GM12892 (cell line): ENCODE data around the gene TRPC6.

Experiments used
- POLR2A ChIP-seq: IDR thresholded peaks from 2 replicates; pipeline ENCODE4 v1.6.1; 2011; ENCODE audit warnings: low read depth, low read length, control low read depth
- POLR2AphosphoS5 ChIP-seq: IDR thresholded peaks from 2 replicates; pipeline ENCODE4 v1.6.1; 2011; ENCODE audit warnings: low read depth, low read length, control low read depth

- TF ChIP-seq POLR2A (no peak), POLR2AphosphoS5 (no peak)
Measured at GRCh38 chr11:101617735-101618332, 34.0 kb upstream of the TRPC6 start.
